Retinal pigment epithelial cell (primary cell): ENCODE measurements around the gene GPR87.

Experiments
- DNase-seq: peaks from one replicate; pipeline ENCODE4 v3.0.0-alpha.2; 2010; ENCODE audit warnings: low read depth
- H3K4me3 ChIP-seq: 2 replicates; pipeline ENCODE4 v1.5.1; 2011; ENCODE audit warnings: mild to moderate bottlenecking, low read length, control low read depth, moderate library complexity
- TF ChIP-seq, protein P1 (sequence below): conservative IDR thresholded peaks from 2 replicates; pipeline ENCODE4 v1.5.1; 2011; ENCODE audit warnings: low read depth, low read length, control low read depth, inconsistent platforms

The GPR87 gene

DNA sequence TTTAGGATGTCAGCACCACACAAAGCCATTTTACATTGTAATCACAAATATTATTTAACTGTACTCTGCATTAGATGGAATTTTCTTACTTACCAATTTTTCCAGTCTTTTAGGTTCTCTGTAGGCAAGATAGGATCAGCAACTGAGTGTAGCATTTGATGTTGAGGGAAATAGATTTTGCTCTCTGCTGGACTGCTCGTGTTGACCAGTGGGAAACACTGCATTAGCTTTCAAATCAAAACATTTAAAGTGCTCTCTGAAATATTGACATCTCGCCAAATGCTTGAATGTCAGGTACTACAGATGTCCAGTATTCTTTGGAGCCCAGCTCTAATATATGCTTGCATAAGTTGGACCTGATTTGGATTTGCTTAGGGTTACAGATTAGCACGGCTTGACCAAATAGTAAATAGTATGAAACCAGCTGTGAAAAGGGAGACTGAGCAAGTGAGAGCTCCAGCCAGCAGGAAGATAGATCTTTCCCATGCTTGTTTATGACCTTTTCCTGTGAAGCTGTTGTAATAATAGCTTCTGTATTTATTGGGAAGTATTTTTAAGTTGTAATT is 67.8 kb downstream of the GPR87 start:
- TF ChIP-seq, protein P1, sequence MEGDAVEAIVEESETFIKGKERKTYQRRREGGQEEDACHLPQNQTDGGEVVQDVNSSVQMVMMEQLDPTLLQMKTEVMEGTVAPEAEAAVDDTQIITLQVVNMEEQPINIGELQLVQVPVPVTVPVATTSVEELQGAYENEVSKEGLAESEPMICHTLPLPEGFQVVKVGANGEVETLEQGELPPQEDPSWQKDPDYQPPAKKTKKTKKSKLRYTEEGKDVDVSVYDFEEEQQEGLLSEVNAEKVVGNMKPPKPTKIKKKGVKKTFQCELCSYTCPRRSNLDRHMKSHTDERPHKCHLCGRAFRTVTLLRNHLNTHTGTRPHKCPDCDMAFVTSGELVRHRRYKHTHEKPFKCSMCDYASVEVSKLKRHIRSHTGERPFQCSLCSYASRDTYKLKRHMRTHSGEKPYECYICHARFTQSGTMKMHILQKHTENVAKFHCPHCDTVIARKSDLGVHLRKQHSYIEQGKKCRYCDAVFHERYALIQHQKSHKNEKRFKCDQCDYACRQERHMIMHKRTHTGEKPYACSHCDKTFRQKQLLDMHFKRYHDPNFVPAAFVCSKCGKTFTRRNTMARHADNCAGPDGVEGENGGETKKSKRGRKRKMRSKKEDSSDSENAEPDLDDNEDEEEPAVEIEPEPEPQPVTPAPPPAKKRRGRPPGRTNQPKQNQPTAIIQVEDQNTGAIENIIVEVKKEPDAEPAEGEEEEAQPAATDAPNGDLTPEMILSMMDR: no peak
- H3K4me3 ChIP-seq: no peak overlapping the region
- no peak for DNase-seq
